Lower leg skin (tissue), 3 donors: ENCODE results near the gene TRAF3IP1.

Source experiments
- CTCF ChIP-seq, 3 donors: fragments of 450-650 bp; IDR thresholded peaks; one replicate each; pipeline ENCODE4 v1.5.1; 2016; ENCODE audit warnings: antibody characterized with exemption in 3 of 3, mild to moderate bottlenecking in 3 of 3, moderate library complexity in 2 of 3
- POLR2A ChIP-seq, 2 donors: fragments of 450-650 bp; IDR thresholded peaks; one replicate each; pipeline ENCODE4 v1.6.1; 2016 to 2017; ENCODE audit warnings: antibody characterized with exemption in 2 of 2, mild to moderate bottlenecking in 1 of 2, moderate library complexity in 1 of 2

- TF ChIP-seq POLR2A (IDR thresholded peaks at IDR 0.05): no peak
- TF ChIP-seq CTCF (IDR thresholded peaks at IDR 0.05): no peak
Measured at GRCh38 chr2:238406998-238407285, 86.6 kb downstream of the TRAF3IP1 start.
